GM12873 (cell line): Measurements from ENCODE around the gene DNAJC4.

Source experiments
- CTCF ChIP-seq: IDR thresholded peaks from 2 replicates; pipeline ENCODE4 v1.5.1; 2012; ENCODE audit warnings: low read depth, mild to moderate bottlenecking, moderate library complexity, low read length, control low read depth; ENCODE audit not compliant: insufficient read depth; ENCODE audit errors: missing control alignments

DNAJC4 gene

GRCh38 chr11:64210301-64211020, 19.9 kb upstream of the DNAJC4 start:
- TF ChIP-seq CTCF = no peak

- no peak for TF ChIP-seq CTCF
Observed at GRCh38 chr11:64211181-64211872, 19.0 kb upstream of the DNAJC4 start.

- TF ChIP-seq CTCF = no peak
Observed at GRCh38 chr11:64216879-64217278, 13.5 kb upstream of the DNAJC4 start.

GRCh38 chr11:64218628-64219353, 11.6 kb upstream of the DNAJC4 start:
- no peak for TF ChIP-seq CTCF

- TF ChIP-seq CTCF = no peak
Observed at GRCh38 chr11:64219354-64219684, 11.0 kb upstream of the DNAJC4 start.

- no peak for TF ChIP-seq CTCF
Observed at GRCh38 chr11:64219755-64220154, 10.6 kb upstream of the DNAJC4 start.

- TF ChIP-seq CTCF = no peak
Observed at GRCh38 chr11:64220271-64220670, 10.1 kb upstream of the DNAJC4 start.
